Measurements from ENCODE around the gene TLE4.

Gene TLE4

GRCh38 chr9:79736051-79736450 is 164.3 kb downstream of the TLE4 start:
- H3K27ac ChIP-seq (ENCODE audit: low read depth, low read length) = no peak overlapping the region
- no peaks in the 10 kb centered on the region for H3K27me3 ChIP-seq (ENCODE audit: control insufficient read depth, low read length)
- no peak overlapping the region for H3K4me3 ChIP-seq (ENCODE audit: low read length)
- H3K9me2 ChIP-seq (replicated peaks; ENCODE audit: control insufficient read depth, low read length) = no peaks in the 10 kb centered on the region
- H3F3A ChIP-seq (ENCODE audit: control insufficient read depth, insufficient read depth) = no peaks in the 10 kb centered on the region
- H4K20me1 ChIP-seq (ENCODE audit: control insufficient read depth, insufficient read depth, low read depth, low read length) = no peaks in the 10 kb centered on the region
- TF ChIP-seq CTCF (IDR thresholded peaks at IDR 0.05; ENCODE audit: low read depth, low read length, poor library complexity, severe bottlenecking) (no peak), EZH2phosphoT487 (IDR thresholded peaks at IDR 0.05; ENCODE audit: borderline replicate concordance, low read length) (no peak)
- no peaks in the 10 kb centered on the region for H3K9me3 ChIP-seq (ENCODE audit: control insufficient read depth, insufficient read depth, low read length)
- no peak overlapping the region for H3K4me2 ChIP-seq (ENCODE audit: low read length)
- H3K36me3 ChIP-seq (ENCODE audit: control insufficient read depth, low read length) = no peaks in the 10 kb centered on the region
- H3K4me1 ChIP-seq (ENCODE audit: control insufficient read depth, low read length) = no peaks in the 10 kb centered on the region
- no peaks in the 10 kb centered on the region for H3K79me2 ChIP-seq (ENCODE audit: control insufficient read depth, low read length)

DNA sequence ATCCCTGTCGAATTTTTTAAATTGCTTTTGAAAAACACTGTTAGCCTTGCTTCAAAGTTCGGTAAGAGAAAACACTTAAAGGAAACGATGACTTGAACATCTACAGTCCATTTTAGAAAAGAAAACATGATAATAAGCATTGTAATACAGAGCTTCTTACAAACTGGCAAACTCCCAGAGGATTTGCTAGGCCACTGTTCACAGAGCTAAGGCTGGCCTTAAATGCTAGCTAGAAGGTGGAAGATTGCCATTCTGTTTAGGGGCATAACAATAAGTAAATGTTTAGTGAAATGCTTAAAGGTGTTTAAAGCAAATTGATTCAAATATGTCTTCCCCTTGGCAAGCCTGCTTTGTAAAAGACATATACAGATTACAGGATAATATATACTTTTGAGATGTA is 169.6 kb downstream of the TLE4 start:
- H3K27me3 ChIP-seq (ENCODE audit: control insufficient read depth, low read length) = 0 out of 2 replicates have a peak, but pooled peaks cover 4% of the 10 kb centered on the region
- no peak overlapping the region for H3K27ac ChIP-seq (ENCODE audit: low read depth, low read length)
- H3K9me2 ChIP-seq (replicated peaks; ENCODE audit: control insufficient read depth, low read length) = no peaks in the 10 kb centered on the region
- TF ChIP-seq EZH2phosphoT487 (IDR thresholded peaks at IDR 0.05; ENCODE audit: borderline replicate concordance, low read length) (no peak), CTCF (IDR thresholded peaks at IDR 0.05; ENCODE audit: low read depth, low read length, poor library complexity, severe bottlenecking) (no peak)
- H4K20me1 ChIP-seq (ENCODE audit: control insufficient read depth, insufficient read depth, low read depth, low read length) = no peaks in the 10 kb centered on the region
- no peaks in the 10 kb centered on the region for H3K4me1 ChIP-seq (ENCODE audit: control insufficient read depth, low read length)
- H3K4me2 ChIP-seq (ENCODE audit: low read length) = no peak overlapping the region
- H3K36me3 ChIP-seq (ENCODE audit: control insufficient read depth, low read length) = no peaks in the 10 kb centered on the region
- no peak overlapping the region for H3K4me3 ChIP-seq (ENCODE audit: low read length)
- H3K9me3 ChIP-seq (ENCODE audit: control insufficient read depth, insufficient read depth, low read length) = no peaks in the 10 kb centered on the region
- no peaks in the 10 kb centered on the region for H3K79me2 ChIP-seq (ENCODE audit: control insufficient read depth, low read length)
- no peaks in the 10 kb centered on the region for H3F3A ChIP-seq (ENCODE audit: control insufficient read depth, insufficient read depth)

GRCh38 chr9:79742110-79742721 is 170.5 kb downstream of the TLE4 start:
- no peak overlapping the region for H3K27ac ChIP-seq (ENCODE audit: low read depth, low read length)
- 0 out of 2 replicates have a peak, but pooled peaks cover 4% of the 10 kb centered on the region for H3K27me3 ChIP-seq (ENCODE audit: control insufficient read depth, low read length)
- no peaks in the 10 kb centered on the region for H3K4me1 ChIP-seq (ENCODE audit: control insufficient read depth, low read length)
- no peak overlapping the region for H3K4me2 ChIP-seq (ENCODE audit: low read length)
- no peaks in the 10 kb centered on the region for H3F3A ChIP-seq (ENCODE audit: control insufficient read depth, insufficient read depth)
- H4K20me1 ChIP-seq (ENCODE audit: control insufficient read depth, insufficient read depth, low read depth, low read length) = no peaks in the 10 kb centered on the region
- H3K36me3 ChIP-seq (ENCODE audit: control insufficient read depth, low read length) = no peaks in the 10 kb centered on the region
- no peaks in the 10 kb centered on the region for H3K79me2 ChIP-seq (ENCODE audit: control insufficient read depth, low read length)
- H3K4me3 ChIP-seq (ENCODE audit: low read length) = no peak overlapping the region
- no peak for TF ChIP-seq EZH2phosphoT487 (IDR thresholded peaks at IDR 0.05; ENCODE audit: borderline replicate concordance, low read length)
- no peak for TF ChIP-seq CTCF (IDR thresholded peaks at IDR 0.05; ENCODE audit: low read depth, low read length, poor library complexity, severe bottlenecking)
- H3K9me2 ChIP-seq (replicated peaks; ENCODE audit: control insufficient read depth, low read length) = no peaks in the 10 kb centered on the region
- H3K9me3 ChIP-seq (ENCODE audit: control insufficient read depth, insufficient read depth, low read length) = no peaks in the 10 kb centered on the region

Data from DOHH2 (cell line).